Mammary epithelial cell (primary cell): ENCODE results near the gene BNIPL.

ENCODE experiments used
- CTCF ChIP-seq, 2 donors: IDR thresholded peaks in 1 of 2; conservative IDR thresholded peaks in 1 of 2; 2 replicates each; pipeline ENCODE4 v1.5.1; 2011 to 2012; ENCODE audit warnings: inconsistent platforms in 2 of 2, low read length in 2 of 2, mild to moderate bottlenecking in 2 of 2, control low read depth in 1 of 2, low read depth in 1 of 2; ENCODE audit not compliant: insufficient read depth in 1 of 2; ENCODE audit errors: extremely low read depth in 1 of 2
- EZH2 ChIP-seq: IDR thresholded peaks from 2 replicates; pipeline ENCODE4 v1.6.1; 2012; ENCODE audit warnings: low read length, inconsistent platforms, borderline replicate concordance

DNA sequence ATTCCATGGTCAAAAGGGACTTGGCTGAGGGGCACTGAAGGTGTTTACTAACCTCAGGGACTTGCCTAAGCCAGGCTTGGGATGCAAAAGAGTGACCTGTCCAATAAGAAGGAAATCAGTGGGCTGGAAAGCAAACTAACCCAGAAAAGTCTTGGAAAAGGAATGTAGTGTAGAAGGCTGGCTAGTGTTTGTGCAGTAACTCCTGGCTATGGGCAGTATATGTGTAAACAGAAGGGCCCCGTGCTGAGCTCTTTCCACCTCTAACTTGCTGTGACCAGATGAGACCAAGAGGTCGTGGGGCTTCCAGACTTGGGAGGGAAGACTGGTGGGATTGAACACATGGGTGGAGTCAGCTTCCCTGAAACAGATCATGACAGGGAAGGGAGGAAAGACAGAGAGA lies 33.8 kb upstream of the BNIPL start:
- TF ChIP-seq CTCF (conservative IDR thresholded peaks at IDR 0.05 in 1 of 2, IDR thresholded peaks at IDR 0.05 in 1 of 2; ENCODE audit: extremely low read depth in 1 of 2, insufficient read depth in 1 of 2, low read depth in 1 of 2, low read length in 2 of 2) (no peak), EZH2 (no peak)
